Effector memory CD8-positive, alpha-beta T cell (primary cell): Measurements from ENCODE around the gene CEBPG.

Experiments
- ATAC-seq: fragments of 150-1000 bp; cut with Tn5 transposase; replicated peaks from 2 replicates; pipeline ENCODE4 v1.10.0; 2021; ENCODE audit warnings: mild to moderate bottlenecking, moderate library complexity
- DNase-seq, 3 experiments: peaks; one replicate each; pipeline ENCODE4 v3.0.0; 2021
- H3K27ac Mint-ChIP-seq, 2 donors: one replicate each; pipeline ENCODE4 v1.8.0; 2022; ENCODE audit warnings: mild to moderate bottlenecking in 2 of 2, mixed read lengths in 2 of 2, moderate library complexity in 2 of 2
- H3K27me3 Mint-ChIP-seq, 2 donors: one replicate each; pipeline ENCODE4 v1.8.0; 2022; ENCODE audit warnings: mixed read lengths in 2 of 2
- H3K36me3 Mint-ChIP-seq: one replicate; pipeline ENCODE4 v1.8.0; 2022; ENCODE audit warnings: mild to moderate bottlenecking, moderate library complexity, mixed read lengths; ENCODE audit not compliant: insufficient read depth
- H3K4me1 Mint-ChIP-seq, 2 donors: one replicate each; pipeline ENCODE4 v1.8.0; 2022; ENCODE audit warnings: low read depth in 2 of 2, mixed read lengths in 2 of 2
- H3K4me3 Mint-ChIP-seq, 2 donors: one replicate each; pipeline ENCODE4 v1.8.0; 2022; ENCODE audit warnings: mild to moderate bottlenecking in 2 of 2, mixed read lengths in 2 of 2, moderate library complexity in 2 of 2
- H3K9me3 Mint-ChIP-seq, 2 donors: one replicate each; pipeline ENCODE4 v1.8.0; 2022; ENCODE audit warnings: mixed read lengths in 2 of 2

Gene CEBPG

GRCh38 chr19:33389421-33390100, 16.1 kb downstream of the CEBPG start:
- ATAC-seq = no peak
- no peaks in the 10 kb centered on the region for H3K9me3 Mint-ChIP-seq

DNA sequence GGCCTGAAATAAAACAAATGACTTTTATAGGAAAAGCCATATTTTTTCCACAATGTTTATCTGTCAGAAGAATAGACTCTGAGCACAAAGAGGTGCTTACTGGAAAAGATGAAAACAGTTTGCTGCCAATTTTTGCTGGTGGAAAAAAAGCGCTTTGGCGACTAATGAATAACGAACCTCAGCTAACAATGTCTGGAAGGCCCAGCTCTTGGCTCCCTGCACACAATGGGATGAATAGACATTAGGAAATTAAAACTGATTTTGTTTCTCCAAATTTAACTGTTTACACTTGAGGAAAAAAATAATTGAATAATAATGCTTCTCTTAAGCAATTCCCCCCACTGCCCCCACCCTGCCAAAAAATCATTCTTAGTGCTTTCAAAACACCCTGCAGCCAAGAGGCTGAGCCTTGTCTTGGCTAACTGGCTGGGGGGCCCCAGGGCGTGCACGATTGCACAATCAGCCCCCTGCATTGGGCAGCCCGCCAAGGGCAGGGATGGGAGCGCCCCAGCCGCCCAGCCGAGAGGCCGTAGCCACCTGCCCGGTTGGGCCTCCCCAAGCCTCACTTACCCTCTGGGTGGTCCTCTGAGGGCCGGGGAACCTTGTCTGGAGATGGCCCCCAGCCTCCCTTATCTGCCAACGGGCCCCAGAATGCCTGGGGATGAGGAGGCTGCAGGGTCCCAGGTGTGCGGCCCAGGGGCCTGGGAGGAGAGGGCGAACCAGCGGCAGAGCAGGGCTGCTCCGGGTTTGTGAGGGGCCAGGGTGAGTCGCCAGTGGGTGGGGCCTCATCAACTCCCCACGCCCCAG, 16.8 kb downstream of the CEBPG start:
- Mint-ChIP-seq H3K4me1 (peaks cover 6 to 16% of the 10 kb centered on the region in 2 donors), H3K4me3 (no peak overlapping the region), H3K27ac (no peak overlapping the region), H3K36me3 (peaks cover 9% of the 10 kb centered on the region), H3K9me3 (no peaks in the 10 kb centered on the region), H3K27me3 (no peaks in the 10 kb centered on the region)
- ATAC-seq = no peak
- DNase-seq = no peak

More at GRCh38 chr19:33389421-33390100, 16.1 kb downstream of the CEBPG start:
- Mint-ChIP-seq H3K27ac (peak overlapping the region in 1 of 2 donors; percentile 41), H3K4me1 (peaks cover 0 to 10% of the 10 kb centered on the region in 2 donors), H3K4me3 (no peak overlapping the region), H3K36me3 (peaks cover 9% of the 10 kb centered on the region), H3K27me3 (no peaks in the 10 kb centered on the region)
- no peak for DNase-seq

DNA sequence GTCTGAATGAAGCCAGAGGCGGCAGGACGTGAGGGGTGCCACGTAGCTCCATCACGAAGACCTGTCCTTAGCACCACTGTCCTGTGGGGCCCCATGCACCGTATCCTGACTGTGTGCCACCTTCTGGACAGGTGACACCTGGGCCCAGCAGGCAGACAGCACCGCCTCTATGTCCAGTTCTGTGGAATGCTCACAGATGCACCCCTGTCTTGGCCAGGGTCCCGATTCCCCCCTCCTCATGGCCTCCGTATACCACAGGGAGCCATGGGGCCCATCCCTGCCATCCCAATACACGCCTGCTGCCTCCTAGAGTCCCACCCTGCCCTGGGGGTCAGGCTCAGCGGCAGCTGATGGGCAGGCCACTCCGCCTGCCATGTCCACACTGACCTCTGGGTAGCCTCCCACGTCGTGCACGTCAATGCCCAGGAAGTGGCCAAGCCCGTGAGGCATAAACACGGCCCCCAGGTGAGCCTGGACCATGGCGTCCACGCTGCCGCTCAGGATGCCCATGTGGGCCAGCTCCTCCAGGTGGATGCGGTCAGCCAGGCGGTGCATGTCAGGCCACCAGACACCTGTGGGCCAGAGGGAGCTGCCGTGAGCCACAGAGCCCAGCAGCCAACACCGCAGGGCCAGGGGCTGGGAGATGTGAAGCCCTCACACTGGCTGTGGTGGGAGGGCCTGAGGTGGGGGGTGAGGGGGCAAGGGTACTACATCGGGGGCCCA, 17.6 kb downstream of the CEBPG start:
- Mint-ChIP-seq H3K9me3 (no peaks in the 10 kb centered on the region), H3K4me3 (no peak overlapping the region), H3K36me3 (peaks cover 9% of the 10 kb centered on the region), H3K27ac (no peak overlapping the region), H3K4me1 (peaks cover 6 to 14% of the 10 kb centered on the region in 2 donors), H3K27me3 (no peaks in the 10 kb centered on the region)
- no peak for ATAC-seq
- DNase-seq = no peak

DNA sequence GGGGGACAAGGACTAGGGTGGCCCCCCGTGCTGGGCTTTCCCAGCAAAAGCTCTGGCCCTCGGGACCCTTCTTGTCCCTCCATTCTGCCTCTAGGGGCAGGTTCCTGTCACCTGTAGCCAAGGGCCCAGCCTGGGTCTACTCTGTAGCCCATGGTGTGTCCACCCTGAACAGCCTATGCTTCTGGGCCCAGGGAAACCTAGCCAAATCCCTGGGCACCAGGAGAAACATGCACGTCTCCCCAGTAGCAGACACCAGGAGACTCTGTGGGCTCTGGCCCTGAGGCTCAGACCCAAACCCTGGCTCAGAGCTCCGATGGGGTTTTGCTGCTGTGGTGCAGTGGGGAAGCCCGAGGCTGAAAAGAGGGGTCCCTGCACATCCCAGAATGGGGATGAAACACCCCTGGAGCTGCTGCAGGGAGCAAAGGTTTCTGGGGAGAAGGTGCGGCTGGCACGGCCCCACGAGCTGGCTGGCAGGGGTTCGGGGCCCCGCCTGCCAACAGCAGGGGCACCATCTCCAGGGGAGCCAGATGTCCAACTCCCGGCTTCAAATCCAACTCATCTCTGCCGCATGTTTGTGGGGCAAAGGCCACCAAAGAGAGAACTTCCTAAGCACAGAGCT, 18.2 kb downstream of the CEBPG start:
- DNase-seq (no peak), ATAC-seq (no peak)
- H3K4me3 Mint-ChIP-seq = no peak overlapping the region
- H3K4me1 Mint-ChIP-seq = peaks cover 6 to 15% of the 10 kb centered on the region in 2 donors
- H3K36me3 Mint-ChIP-seq = peaks cover 9% of the 10 kb centered on the region
- no peaks in the 10 kb centered on the region for H3K9me3 Mint-ChIP-seq
- H3K27ac Mint-ChIP-seq = no peak overlapping the region
- no peaks in the 10 kb centered on the region for H3K27me3 Mint-ChIP-seq

DNA sequence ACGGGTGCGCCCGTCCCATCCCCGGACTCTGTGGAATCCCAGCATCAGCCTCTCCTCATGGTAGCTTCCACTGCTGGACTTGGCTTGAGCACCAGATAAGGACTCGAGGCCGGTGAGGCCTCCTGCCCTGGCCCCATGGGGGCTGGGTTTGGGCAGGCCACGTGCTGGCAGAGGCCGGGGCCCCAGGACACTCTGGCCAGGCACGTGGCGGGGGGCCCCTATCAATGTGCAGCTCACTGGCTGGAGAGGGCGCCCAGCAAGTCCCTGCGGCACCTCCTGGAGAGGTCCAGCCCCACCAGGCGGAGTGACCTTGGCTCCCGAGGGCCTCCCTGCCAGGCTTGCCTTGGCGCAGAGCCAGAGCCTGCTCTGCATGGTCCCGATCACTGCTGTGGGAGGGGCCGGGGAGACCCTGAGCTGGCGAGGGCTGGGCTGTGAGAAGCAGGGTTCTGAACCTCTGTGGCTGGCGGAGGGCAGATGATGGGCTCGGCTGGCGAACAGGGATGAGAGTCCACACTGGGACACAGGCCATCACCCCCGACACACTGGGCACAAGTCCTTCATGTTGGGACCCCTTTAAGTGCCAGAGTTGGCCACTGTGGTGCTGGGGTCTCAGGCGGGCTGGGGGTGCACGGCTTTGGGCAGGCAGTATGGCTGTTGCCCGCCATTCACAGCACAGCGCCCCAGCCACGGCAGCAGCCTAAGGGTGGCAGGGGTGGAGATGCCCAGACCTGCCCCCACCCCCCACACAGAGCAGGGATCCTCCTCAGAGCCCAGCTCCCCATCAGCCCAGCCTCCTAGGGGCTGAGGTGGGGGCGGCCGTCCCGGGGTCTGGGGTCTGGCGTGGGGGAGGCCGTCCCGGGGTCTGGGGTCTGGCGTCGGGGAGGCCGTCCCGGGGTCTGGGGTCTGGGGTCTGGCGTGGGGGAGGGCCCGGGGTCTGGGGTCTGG, 19.1 kb downstream of the CEBPG start:
- Mint-ChIP-seq H3K4me3 (no peak overlapping the region), H3K27me3 (no peaks in the 10 kb centered on the region), H3K27ac (no peak overlapping the region), H3K36me3 (peaks cover 6% of the 10 kb centered on the region), H3K9me3 (no peaks in the 10 kb centered on the region), H3K4me1 (peaks cover 6 to 13% of the 10 kb centered on the region in 2 donors)
- no peak for DNase-seq
- ATAC-seq = no peak

DNA sequence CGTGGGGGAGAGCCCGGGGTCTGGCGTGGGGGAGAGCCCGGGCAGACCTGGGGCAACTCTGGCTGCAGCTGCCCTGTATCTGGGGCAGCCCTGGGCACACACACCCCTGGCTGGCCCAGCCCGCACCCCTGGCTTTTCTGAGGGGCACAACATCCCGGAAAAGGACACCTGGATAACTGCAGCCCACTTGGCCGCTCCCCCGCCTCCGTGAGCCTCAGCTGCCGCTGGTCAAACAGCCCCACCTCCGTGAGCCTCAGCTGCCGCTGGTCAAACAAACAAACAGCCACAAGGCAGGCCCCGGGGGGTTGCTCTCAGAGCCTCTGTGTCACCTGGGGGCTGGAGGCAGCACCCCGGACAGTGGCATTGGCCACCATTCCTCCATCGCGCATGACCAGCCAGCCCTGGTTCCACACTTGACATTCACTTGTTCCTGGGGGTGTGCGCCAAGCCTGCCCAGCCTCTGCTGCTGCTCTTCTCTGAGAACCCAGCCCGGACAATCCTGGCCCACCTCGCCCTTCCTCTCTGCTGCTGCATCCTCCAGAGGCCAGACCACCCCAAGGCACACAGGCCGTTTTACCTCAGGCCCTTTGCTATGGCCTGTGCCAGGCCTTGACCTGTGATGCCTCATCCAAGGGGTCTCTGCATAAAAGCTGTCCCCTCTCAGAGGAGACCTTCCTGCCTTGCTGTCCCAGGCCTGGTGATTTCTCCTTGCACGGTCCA, 19.9 kb downstream of the CEBPG start:
- H3K4me3 Mint-ChIP-seq = no peak overlapping the region

DNA sequence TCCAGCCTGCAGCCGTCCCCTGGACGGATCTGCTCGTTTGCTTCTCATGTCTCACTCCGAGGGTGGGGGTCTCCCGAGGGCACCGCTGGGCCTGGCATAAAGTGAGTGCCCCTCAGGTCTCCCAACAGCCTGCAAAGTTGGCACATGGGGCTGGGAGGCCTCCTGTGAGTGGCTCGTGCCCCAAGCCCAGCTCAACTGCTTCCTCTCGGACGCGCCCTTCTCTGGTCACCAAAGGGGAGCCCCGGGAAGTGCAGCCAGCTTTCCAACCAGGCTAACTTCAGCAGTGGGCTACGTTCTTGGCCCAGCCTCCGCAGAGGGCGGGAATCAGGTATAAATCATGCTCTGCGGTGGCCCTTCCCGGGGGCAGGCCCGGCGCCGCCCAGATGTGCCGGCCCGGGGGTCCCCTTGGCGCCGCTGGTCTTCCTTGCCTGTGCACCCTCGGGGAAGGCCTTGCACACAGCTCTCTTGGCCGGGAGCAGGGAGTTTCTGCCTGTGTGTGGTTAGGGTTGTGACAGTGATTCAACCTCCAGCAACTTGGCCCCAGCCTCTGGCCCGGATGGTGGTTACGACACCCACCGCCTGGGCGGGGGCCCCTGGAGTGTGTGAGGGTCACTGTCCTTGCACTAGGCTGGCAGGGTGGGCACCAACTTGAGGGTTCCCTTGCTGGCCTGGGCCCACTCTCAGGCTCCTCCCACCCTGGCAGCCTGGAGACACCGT, 20.7 kb downstream of the CEBPG start:
- no peaks in the 10 kb centered on the region for H3K9me3 Mint-ChIP-seq
- no peaks in the 10 kb centered on the region for H3K36me3 Mint-ChIP-seq
- DNase-seq (no peak), ATAC-seq (no peak)
- no peak overlapping the region for H3K4me3 Mint-ChIP-seq
- H3K4me1 Mint-ChIP-seq = peaks cover 6 to 10% of the 10 kb centered on the region in 2 donors
- no peaks in the 10 kb centered on the region for H3K27me3 Mint-ChIP-seq
- no peak overlapping the region for H3K27ac Mint-ChIP-seq

More for the DNA sequence above, 19.9 kb downstream of the CEBPG start:
- H3K9me3 Mint-ChIP-seq = no peaks in the 10 kb centered on the region
- DNase-seq (no peak), ATAC-seq (no peak)
- peaks cover 6 to 12% of the 10 kb centered on the region in 2 donors for H3K4me1 Mint-ChIP-seq
- H3K27ac Mint-ChIP-seq = no peak overlapping the region
- no peaks in the 10 kb centered on the region for H3K27me3 Mint-ChIP-seq
- H3K36me3 Mint-ChIP-seq = peaks cover 6% of the 10 kb centered on the region

GRCh38 chr19:33394723-33395560, 21.4 kb downstream of the CEBPG start:
- no peak for DNase-seq
- peak overlapping the region in 1 of 2 donors; percentile 86 for H3K27ac Mint-ChIP-seq
- no peak for ATAC-seq

GRCh38 chr19:33395561-33396550, 22.3 kb downstream of the CEBPG start:
- H3K27ac Mint-ChIP-seq = peak overlapping the region in 1 of 2 donors; percentile 44
- no peaks in the 10 kb centered on the region for H3K27me3 Mint-ChIP-seq
- peaks cover 6 to 11% of the 10 kb centered on the region in 2 donors for H3K4me1 Mint-ChIP-seq
- H3K36me3 Mint-ChIP-seq = no peaks in the 10 kb centered on the region
- H3K9me3 Mint-ChIP-seq = no peaks in the 10 kb centered on the region
- DNase-seq (no peak), ATAC-seq (no peak)
- no peak overlapping the region for H3K4me3 Mint-ChIP-seq

More at GRCh38 chr19:33394723-33395560, 21.4 kb downstream of the CEBPG start:
- Mint-ChIP-seq H3K36me3 (no peaks in the 10 kb centered on the region), H3K9me3 (no peaks in the 10 kb centered on the region), H3K4me3 (peak overlapping the region in 1 of 2 donors; percentile 30), H3K4me1 (peaks cover 6 to 10% of the 10 kb centered on the region in 2 donors), H3K27me3 (no peaks in the 10 kb centered on the region)
